WTC11 (cell line): ENCODE measurements around the gene MARS1. TPM values are rescaled to one million over a fixed set of nuclear protein-coding genes. Genes with fewer than 3 reads are reported as not detected.

Source experiments
- ATAC-seq: fragments of 200-7000 bp; cut with Tn5 transposase; 2 replicates; pipeline ENCODE4 v1.10.0; 2021; ENCODE audit warnings: mild to moderate bottlenecking, moderate library complexity
- CTCF ChIA-PET: fragments of 300-600 bp; sonication (Branson Sonifier 250); formaldehyde crosslinking; loops from one replicate; lab custom pipeline; 2021; ENCODE audit warnings: antibody characterized with exemption; lab: Charles Lee
- POLR2A ChIA-PET: fragments of 350-600 bp; sonication (Branson Sonifier 250); formaldehyde crosslinking; loops from one replicate; lab custom pipeline; 2021; ENCODE audit warnings: antibody characterized with exemption; lab: Charles Lee
- DNase-seq: peaks from one replicate; pipeline ENCODE4 v3.0.0; 2021; ENCODE audit warnings: low spot score
- H3K27ac Mint-ChIP-seq: 2 replicates; pipeline ENCODE4 v1.8.0; 2021; ENCODE audit warnings: mixed read lengths
- H3K27me3 Mint-ChIP-seq: 2 replicates; pipeline ENCODE4 v1.8.0; 2021; ENCODE audit warnings: low read depth, mild to moderate bottlenecking, moderate library complexity, mixed read lengths
- H3K36me3 Mint-ChIP-seq: 2 replicates; pipeline ENCODE4 v1.8.0; 2021; ENCODE audit warnings: mixed read lengths
- H3K4me1 Mint-ChIP-seq: 2 replicates; pipeline ENCODE4 v1.8.0; 2022; ENCODE audit warnings: mixed read lengths
- H3K4me3 Mint-ChIP-seq: 2 replicates; pipeline ENCODE4 v1.8.0; 2021; ENCODE audit warnings: mild to moderate bottlenecking, moderate library complexity, mixed read lengths
- H3K9me3 Mint-ChIP-seq: 2 replicates; pipeline ENCODE4 v1.8.0; 2021; ENCODE audit warnings: mixed read lengths
- CBFB ChIP-seq: sonication (generic); formaldehyde crosslinking; IDR thresholded peaks from 2 replicates; pipeline ENCODE4 v1.8.1; 2022; ENCODE audit warnings: mild to moderate bottlenecking, low read depth, missing genetic modification reagents
- FOXK1 ChIP-seq: sonication (generic); formaldehyde crosslinking; IDR thresholded peaks from 2 replicates; pipeline ENCODE4 v1.8.0; 2022; ENCODE audit warnings: mild to moderate bottlenecking, moderate library complexity, missing genetic modification reagents
- FOXP1 ChIP-seq: sonication (generic); formaldehyde crosslinking; IDR thresholded peaks from 2 replicates; pipeline ENCODE4 v1.8.0; 2022; ENCODE audit warnings: missing genetic modification reagents, mild to moderate bottlenecking, moderate library complexity, borderline replicate concordance
- GRHL2 ChIP-seq: fragments of 250-450 bp; sonication (Bioruptor Pico); IDR thresholded peaks from 2 replicates; pipeline ENCODE4 v1.8.0; 2022; ENCODE audit warnings: mild to moderate bottlenecking, moderate library complexity; ENCODE audit not compliant: insufficient replicate concordance, severe bottlenecking
- GTF2I ChIP-seq: fragments of 250-450 bp; sonication (Bioruptor Pico); conservative IDR thresholded peaks from 2 replicates; pipeline ENCODE4 v1.4.0; 2021; ENCODE audit warnings: mild to moderate bottlenecking
- IRF2 ChIP-seq: sonication (generic); formaldehyde crosslinking; IDR thresholded peaks from 2 replicates; pipeline ENCODE4 v1.8.0; 2022; ENCODE audit warnings: low read depth, missing genetic modification reagents, borderline replicate concordance
- MYBL2 ChIP-seq: sonication (generic); formaldehyde crosslinking; IDR thresholded peaks from 2 replicates; pipeline ENCODE4 v1.8.1; 2023; ENCODE audit warnings: mild to moderate bottlenecking, moderate library complexity, missing genetic modification reagents
- ZBTB21 ChIP-seq: sonication (generic); formaldehyde crosslinking; IDR thresholded peaks from 2 replicates; pipeline ENCODE4 v1.8.1; 2023; ENCODE audit warnings: mild to moderate bottlenecking, missing genetic modification reagents, borderline replicate concordance
- ZNF317 ChIP-seq: sonication (generic); formaldehyde crosslinking; IDR thresholded peaks from 2 replicates; pipeline ENCODE4 v1.8.1; 2023; ENCODE audit warnings: low read depth, mild to moderate bottlenecking, moderate library complexity, missing genetic modification reagents, borderline replicate concordance
- total RNA-seq: library from RNA; stranded (reverse); gene quantifications from 3 replicates; pipeline ENCODE4 v1.2.3, GENCODE V29; 2021
- TF ChIP-seq, protein P1 (sequence below): sonication (generic); formaldehyde crosslinking; IDR thresholded peaks from 2 replicates; pipeline ENCODE4 v1.8.0; 2022; ENCODE audit warnings: mild to moderate bottlenecking, missing genetic modification reagents
- TF ChIP-seq, protein P2 (sequence below): sonication (generic); formaldehyde crosslinking; IDR thresholded peaks from 2 replicates; pipeline ENCODE4 v1.8.0; 2022; ENCODE audit warnings: mild to moderate bottlenecking, missing genetic modification reagents
- TF ChIP-seq, protein P3 (sequence below): fragments of 250-450 bp; sonication (Bioruptor Pico); IDR thresholded peaks from 2 replicates; pipeline ENCODE4 v1.9.0; 2021; ENCODE audit warnings: mild to moderate bottlenecking
- TF ChIP-seq, protein P4 (sequence below): fragments of 200-600 bp; IDR thresholded peaks from 2 replicates; pipeline ENCODE4 v1.8.0; 2022; ENCODE audit warnings: antibody characterized with exemption
- TF ChIP-seq, protein P5 (sequence below): sonication (generic); formaldehyde crosslinking; IDR thresholded peaks from 2 replicates; pipeline ENCODE4 v1.8.1; 2023; ENCODE audit warnings: mild to moderate bottlenecking, missing genetic modification reagents, moderate library complexity
- TF ChIP-seq, protein P6 (sequence below): fragments of 250-450 bp; sonication (Bioruptor Pico); conservative IDR thresholded peaks from 2 replicates; pipeline ENCODE4 v1.9.0; 2021; ENCODE audit warnings: mild to moderate bottlenecking

The MARS1 gene
- total RNA-seq, 1 experiment from 2014 or later = 367 TPM

DNA sequence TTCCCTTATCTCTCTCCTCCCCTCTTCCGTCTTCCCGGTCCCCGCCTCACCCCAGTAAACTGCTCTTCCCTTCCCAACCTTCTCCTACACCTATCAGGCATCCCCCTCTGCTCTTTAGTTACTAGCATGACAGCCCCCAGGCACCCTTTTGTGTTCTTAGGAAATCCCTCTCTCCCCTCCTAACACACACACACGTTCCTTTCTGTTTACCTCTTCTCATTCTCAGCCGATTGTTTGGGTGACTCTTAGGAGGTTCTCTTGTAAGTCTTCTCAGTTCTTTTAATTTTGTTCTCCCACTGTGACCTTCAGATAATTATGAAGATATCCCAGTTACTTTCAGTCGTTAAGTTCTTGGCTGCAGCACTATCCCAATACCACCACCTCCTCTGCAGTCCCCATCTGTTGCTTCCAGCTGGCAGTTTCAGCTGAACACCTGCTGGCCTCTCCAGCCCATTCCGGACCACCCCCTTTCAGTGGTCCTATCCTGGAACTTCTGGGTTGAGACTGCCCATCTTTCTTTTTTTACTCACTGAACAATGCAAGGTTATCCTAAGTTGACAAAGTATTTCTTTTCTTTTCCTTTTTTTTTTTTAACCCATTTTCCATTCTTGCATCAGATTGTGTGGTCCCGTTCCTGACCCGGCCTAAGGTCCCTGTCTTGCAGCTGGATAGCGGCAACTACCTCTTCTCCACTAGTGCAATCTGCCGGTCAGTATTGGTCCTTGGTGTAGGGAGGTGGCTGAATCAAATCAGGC lies 711 bp downstream of the MARS1 start:
- H3K36me3 Mint-ChIP-seq = peaks cover 50% of the 10 kb centered on the region
- no peak for ATAC-seq

DNA sequence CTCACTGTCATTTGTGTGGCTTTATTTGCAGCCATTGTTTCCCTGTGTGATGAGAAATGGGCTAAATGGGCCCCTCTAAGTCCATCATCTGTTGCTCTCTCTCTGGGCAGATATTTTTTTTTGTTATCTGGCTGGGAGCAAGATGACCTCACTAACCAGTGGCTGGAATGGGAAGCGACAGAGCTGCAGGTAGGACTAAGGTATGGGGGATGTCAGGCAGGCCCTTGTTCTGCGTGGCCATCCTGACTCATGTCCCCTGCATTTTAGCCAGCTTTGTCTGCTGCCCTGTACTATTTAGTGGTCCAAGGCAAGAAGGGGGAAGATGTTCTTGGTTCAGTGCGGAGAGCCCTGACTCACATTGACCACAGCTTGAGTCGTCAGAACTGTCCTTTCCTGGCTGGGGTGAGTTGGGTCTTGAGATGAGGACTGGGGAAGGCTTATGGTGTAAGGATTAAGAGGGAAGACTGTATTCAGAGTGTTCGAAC lies 1.3 kb downstream of the MARS1 start:
- ChIA-PET CTCF (interaction anchor here (0.7 kb wide), 1 partner anchor 13 kb away, joined by 4 read pairs; no protein-coding TSS in a partner anchor), POLR2A (interaction anchor here (0.5 to 1.5 kb wide), 3 partner anchors 12 to 34 kb away, joined by 3 to 4 read pairs (median 4); partner anchors contain the start of gene INHBE)
- no peak for DNase-seq
- Mint-ChIP-seq H3K4me3 (peak overlapping the region; percentile 99), H3K27me3 (no peaks in the 10 kb centered on the region; the same call in 1 of the 2 replicates), H3K4me1 (peaks cover 8% of the 10 kb centered on the region), H3K36me3 (peaks cover 54% of the 10 kb centered on the region), H3K27ac (peak overlapping the region; percentile 93), H3K9me3 (peaks cover 6% of the 10 kb centered on the region)
- TF ChIP-seq IRF2 (no peak), ZBTB21 (CRISPR knock-in tag) (no peak), FOXK1 (CRISPR knock-in tag) (no peak), CBFB (CRISPR knock-in tag) (no peak), GRHL2 (no peak), GTF2I (CRISPR knock-in tag) (no peak), MYBL2 (CRISPR knock-in tag) (no peak)
- TF ChIP-seq, protein P1, sequence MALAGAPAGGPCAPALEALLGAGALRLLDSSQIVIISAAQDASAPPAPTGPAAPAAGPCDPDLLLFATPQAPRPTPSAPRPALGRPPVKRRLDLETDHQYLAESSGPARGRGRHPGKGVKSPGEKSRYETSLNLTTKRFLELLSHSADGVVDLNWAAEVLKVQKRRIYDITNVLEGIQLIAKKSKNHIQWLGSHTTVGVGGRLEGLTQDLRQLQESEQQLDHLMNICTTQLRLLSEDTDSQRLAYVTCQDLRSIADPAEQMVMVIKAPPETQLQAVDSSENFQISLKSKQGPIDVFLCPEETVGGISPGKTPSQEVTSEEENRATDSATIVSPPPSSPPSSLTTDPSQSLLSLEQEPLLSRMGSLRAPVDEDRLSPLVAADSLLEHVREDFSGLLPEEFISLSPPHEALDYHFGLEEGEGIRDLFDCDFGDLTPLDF (CRISPR knock-in tag) = no peak
- TF ChIP-seq, protein P2, sequence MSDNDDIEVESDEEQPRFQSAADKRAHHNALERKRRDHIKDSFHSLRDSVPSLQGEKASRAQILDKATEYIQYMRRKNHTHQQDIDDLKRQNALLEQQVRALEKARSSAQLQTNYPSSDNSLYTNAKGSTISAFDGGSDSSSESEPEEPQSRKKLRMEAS = no peak
- TF ChIP-seq, protein P3, sequence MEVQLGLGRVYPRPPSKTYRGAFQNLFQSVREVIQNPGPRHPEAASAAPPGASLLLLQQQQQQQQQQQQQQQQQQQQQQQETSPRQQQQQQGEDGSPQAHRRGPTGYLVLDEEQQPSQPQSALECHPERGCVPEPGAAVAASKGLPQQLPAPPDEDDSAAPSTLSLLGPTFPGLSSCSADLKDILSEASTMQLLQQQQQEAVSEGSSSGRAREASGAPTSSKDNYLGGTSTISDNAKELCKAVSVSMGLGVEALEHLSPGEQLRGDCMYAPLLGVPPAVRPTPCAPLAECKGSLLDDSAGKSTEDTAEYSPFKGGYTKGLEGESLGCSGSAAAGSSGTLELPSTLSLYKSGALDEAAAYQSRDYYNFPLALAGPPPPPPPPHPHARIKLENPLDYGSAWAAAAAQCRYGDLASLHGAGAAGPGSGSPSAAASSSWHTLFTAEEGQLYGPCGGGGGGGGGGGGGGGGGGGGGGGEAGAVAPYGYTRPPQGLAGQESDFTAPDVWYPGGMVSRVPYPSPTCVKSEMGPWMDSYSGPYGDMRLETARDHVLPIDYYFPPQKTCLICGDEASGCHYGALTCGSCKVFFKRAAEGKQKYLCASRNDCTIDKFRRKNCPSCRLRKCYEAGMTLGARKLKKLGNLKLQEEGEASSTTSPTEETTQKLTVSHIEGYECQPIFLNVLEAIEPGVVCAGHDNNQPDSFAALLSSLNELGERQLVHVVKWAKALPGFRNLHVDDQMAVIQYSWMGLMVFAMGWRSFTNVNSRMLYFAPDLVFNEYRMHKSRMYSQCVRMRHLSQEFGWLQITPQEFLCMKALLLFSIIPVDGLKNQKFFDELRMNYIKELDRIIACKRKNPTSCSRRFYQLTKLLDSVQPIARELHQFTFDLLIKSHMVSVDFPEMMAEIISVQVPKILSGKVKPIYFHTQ (CRISPR knock-in tag) = no peak
- ATAC-seq = no peak

More for the DNA sequence above, 711 bp downstream of the MARS1 start:
- Mint-ChIP-seq H3K27ac (peak overlapping the region; percentile 93), H3K27me3 (no peaks in the 10 kb centered on the region; the same call in 1 of the 2 replicates), H3K9me3 (peaks cover 6% of the 10 kb centered on the region), H3K4me3 (peak overlapping the region; percentile 99), H3K4me1 (peaks cover 9% of the 10 kb centered on the region)
- CTCF ChIA-PET = interaction anchor here (0.7 to 1.3 kb wide), 2 partner anchors 12 to 20 kb away, joined by 3 to 4 read pairs; no protein-coding TSS in a partner anchor
- TF ChIP-seq, protein P2 = 0 out of 2 replicates have a peak, but pooled peaks have one; percentile 19
- TF ChIP-seq, protein P4, sequence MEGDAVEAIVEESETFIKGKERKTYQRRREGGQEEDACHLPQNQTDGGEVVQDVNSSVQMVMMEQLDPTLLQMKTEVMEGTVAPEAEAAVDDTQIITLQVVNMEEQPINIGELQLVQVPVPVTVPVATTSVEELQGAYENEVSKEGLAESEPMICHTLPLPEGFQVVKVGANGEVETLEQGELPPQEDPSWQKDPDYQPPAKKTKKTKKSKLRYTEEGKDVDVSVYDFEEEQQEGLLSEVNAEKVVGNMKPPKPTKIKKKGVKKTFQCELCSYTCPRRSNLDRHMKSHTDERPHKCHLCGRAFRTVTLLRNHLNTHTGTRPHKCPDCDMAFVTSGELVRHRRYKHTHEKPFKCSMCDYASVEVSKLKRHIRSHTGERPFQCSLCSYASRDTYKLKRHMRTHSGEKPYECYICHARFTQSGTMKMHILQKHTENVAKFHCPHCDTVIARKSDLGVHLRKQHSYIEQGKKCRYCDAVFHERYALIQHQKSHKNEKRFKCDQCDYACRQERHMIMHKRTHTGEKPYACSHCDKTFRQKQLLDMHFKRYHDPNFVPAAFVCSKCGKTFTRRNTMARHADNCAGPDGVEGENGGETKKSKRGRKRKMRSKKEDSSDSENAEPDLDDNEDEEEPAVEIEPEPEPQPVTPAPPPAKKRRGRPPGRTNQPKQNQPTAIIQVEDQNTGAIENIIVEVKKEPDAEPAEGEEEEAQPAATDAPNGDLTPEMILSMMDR = no peak
- TF ChIP-seq, protein P5, sequence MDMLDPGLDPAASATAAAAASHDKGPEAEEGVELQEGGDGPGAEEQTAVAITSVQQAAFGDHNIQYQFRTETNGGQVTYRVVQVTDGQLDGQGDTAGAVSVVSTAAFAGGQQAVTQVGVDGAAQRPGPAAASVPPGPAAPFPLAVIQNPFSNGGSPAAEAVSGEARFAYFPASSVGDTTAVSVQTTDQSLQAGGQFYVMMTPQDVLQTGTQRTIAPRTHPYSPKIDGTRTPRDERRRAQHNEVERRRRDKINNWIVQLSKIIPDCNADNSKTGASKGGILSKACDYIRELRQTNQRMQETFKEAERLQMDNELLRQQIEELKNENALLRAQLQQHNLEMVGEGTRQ (CRISPR knock-in tag) = no peak
- POLR2A ChIA-PET = interaction anchor here (0.9 to 1.5 kb wide), 2 partner anchors 14 to 34 kb away, joined by 4 read pairs; partner anchors contain the start of gene INHBE
- no peak for DNase-seq

DNA sequence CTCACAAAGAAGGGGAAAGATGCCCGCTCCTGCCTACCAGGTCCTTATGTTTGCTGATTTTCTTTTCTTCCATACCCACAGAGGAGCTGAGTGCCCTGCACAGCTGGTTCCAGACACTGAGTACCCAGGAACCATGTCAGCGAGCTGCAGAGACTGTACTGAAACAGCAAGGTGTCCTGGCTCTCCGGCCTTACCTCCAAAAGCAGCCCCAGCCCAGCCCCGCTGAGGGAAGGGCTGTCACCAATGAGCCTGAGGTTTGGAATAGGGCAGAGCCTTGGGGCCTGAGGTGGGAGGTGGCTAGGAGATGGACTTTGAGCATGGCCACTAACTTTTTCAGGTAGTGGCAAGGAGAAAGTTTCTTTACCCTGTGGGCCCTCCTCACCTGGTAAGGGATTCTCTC lies 2.3 kb downstream of the MARS1 start:
- CTCF ChIA-PET = interaction anchor here (1.4 kb wide), 1 partner anchor 31 kb away, joined by 8 read pairs; no protein-coding TSS in a partner anchor
- POLR2A ChIA-PET = no interaction called here
- TF ChIP-seq ZNF317 = no peak
- TF ChIP-seq, protein P6, sequence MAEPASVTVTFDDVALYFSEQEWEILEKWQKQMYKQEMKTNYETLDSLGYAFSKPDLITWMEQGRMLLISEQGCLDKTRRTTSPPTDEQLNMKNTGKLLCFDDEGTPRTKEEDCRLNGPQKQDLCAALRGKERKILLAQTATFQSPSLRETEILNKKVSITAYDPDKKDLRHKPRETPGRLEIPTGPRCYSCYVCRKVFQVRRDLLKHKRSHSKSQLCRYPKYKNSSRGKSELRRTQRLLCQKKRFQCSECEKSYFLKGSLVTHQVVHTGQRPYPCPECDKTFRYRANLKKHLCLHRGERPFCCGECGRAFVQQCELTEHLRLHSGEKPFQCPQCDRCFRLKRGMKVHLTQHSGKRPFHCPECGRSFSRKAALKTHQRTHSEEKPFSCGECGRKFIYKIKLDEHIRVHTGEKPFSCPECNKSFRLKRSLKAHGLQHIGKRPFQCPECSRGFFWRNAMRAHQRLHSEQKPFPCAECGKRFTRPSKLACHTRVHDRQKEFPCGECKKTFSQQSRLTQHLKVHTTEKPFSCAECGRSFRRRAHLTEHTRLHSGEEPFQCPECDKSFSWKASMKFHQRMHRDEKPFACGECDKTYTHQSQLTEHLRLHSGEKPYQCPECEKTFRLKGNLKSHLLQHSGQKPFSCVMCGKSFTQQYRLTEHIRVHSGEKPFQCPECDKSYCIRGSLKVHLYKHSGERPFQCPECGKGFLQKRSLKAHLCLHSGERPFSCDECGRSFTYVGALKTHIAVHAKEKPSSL (CRISPR knock-in tag) = no peak
- TF ChIP-seq, protein P5 (CRISPR knock-in tag) = no peak
- TF ChIP-seq FOXP1 (CRISPR knock-in tag) = 0 out of 2 replicates have a peak, but pooled peaks have one; percentile 23
- TF ChIP-seq, all 79 proteins: peak for 1
- Mint-ChIP-seq H3K4me3 (no peak overlapping the region), H3K9me3 (peaks cover 6% of the 10 kb centered on the region), H3K27ac (0 out of 2 replicates have a peak overlapping the region, but pooled peaks have one; percentile 49), H3K4me1 (peaks cover 8% of the 10 kb centered on the region), H3K36me3 (peaks cover 60% of the 10 kb centered on the region), H3K27me3 (no peaks in the 10 kb centered on the region)
- ATAC-seq (no peak), DNase-seq (no peak)
